Psoas muscle (tissue), 8 donors: ENCODE measurements around the gene LRRC3B. TPM values are rescaled to one million over a fixed set of nuclear protein-coding genes. Genes with fewer than 3 reads are reported as not detected.

Experiments
- ATAC-seq, 4 donors: fragments of 200-7000 bp; cut with Tn5 transposase; one replicate each; pipeline ENCODE4 v1.9.1; 2020; ENCODE audit warnings: moderate library complexity in 3 of 4, mild to moderate bottlenecking in 2 of 4
- DNase-seq, 2 donors: peaks; one replicate each; pipeline ENCODE4 v3.0.0-alpha.2; 2020
- H3K27ac ChIP-seq: fragments of 200-600 bp; one replicate; pipeline ENCODE4 v1.8.0; 2022
- H3K27me3 ChIP-seq, 3 donors: fragments of 200-600 bp in 1 of 3; one replicate each; pipeline versions ENCODE4 v1.6.1 to v1.8.0; 2013 to 2022; ENCODE audit warnings: low read length in 2 of 3, mild to moderate bottlenecking in 2 of 3, moderate library complexity in 1 of 3; ENCODE audit not compliant: insufficient read depth in 3 of 3
- H3K36me3 ChIP-seq, 2 donors: fragments of 200-600 bp in 1 of 2; one replicate each; pipeline versions ENCODE4 v1.6.1 to v1.8.0; 2013 to 2022; ENCODE audit warnings: low read depth in 1 of 2, mild to moderate bottlenecking in 1 of 2, moderate library complexity in 1 of 2; ENCODE audit not compliant: insufficient read depth in 1 of 2
- H3K4me1 ChIP-seq: fragments of 200-600 bp; one replicate; pipeline ENCODE4 v1.8.0; 2022
- H3K4me3 ChIP-seq: fragments of 200-600 bp; one replicate; pipeline ENCODE4 v1.8.0; 2022; ENCODE audit warnings: mild to moderate bottlenecking
- H3K9me3 ChIP-seq: fragments of 200-600 bp; one replicate; pipeline ENCODE4 v1.8.0; 2022
- WGBS, 3 donors: extraction: QIAGEN DNeasy Blood & Tissue Kit; methylation state at CpG; one replicate each; pipeline versions ENCODE4 v1.1.6 to v1.1.7; 2013; 5-methylcytosine and 5-hydroxymethylcytosine counted together
- intact Hi-C, 2 donors: fragments of 100-400 bp; cut with DNase I; formaldehyde crosslinking; loops; one replicate each; pipeline versions ENCODE4 v1.11.0 to v1.14.2; 2022
- polyA plus RNA-seq, 3 donors: library from polyadenylated mRNA; stranded (reverse); fragments of 200-250 nt; gene quantifications; one replicate each; pipeline ENCODE4 v1.2.3, GENCODE V29; 2013
- total RNA-seq, 4 donors: library from RNA; stranded (reverse); fragmentation: NEBNext Ultra II Directional in 2 of 4; extraction: Animal tissue kit (Norgen Biotek cat#: 25700) in 2 of 4; gene quantifications; one replicate each; pipeline versions ENCODE4 v1.2.1 to v1.2.4, GENCODE V29; 2021 to 2023
- TF ChIP-seq, protein P1 (sequence below): fragments of 200-600 bp; IDR thresholded peaks from one replicate; pipeline ENCODE4 v1.8.0; 2022; ENCODE audit warnings: antibody characterized with exemption
- donor health status: healthy with polysubstance abuse.
- donor health status: DM: no; HTN: no; CAD: no; lungs with moderate emphysema.
- donor health status: Bipolar disorder and iron deficiency.
- donor health status: healthy.
- donor health status: DM: yes; HTN: yes; CAD: no.
- donor health status: DM: no; HTN: no; CAD: no.
- donor health status: DM: no; HTN: no; CAD: no.
- donor health status: DM: yes; HTN: yes; CAD: no.

The LRRC3B gene
- total and polyA plus RNA-seq, 7 donors: 0.05 to 3.2 (median 1.1) TPM

DNA sequence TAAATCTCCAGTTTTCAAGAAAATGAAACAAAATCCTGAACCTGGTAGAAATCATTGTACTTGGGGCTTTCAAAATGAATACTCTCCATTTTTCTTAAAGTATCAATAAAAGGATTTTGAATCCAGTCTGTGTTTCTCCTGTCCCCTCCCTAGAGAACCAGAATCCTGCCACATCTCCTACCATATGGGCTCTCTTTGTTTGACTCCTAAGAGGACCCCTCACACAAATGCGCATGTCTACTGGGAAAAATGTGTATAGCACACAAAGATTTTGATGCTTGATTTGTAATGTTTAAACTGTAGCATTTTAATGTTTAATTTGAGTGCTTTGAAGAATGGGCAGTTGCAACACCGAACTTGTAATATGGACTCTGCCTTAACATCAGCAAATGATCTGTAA, 25.9 kb downstream of the LRRC3B start:
- no peak for DNase-seq

DNA sequence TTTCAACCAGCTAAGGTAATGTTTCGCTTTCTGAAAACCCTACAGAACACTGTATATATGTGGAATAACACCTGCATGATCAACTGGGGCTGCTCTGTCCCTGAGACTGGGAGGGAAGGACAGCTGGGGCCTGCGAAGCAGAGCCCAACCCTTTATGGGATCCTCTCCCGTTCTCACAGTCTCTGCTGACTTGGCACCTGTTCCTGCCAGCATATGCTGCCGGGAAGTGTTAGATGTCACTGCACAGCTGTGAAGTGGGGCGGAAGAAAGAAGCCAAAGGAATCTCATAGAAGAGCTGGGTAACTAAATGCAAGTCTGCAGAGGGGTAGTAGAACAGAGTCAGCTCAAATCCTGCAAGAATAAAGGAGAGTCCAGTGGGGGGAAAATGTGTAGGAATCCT, 29.6 kb downstream of the LRRC3B start:
- no peaks in the 10 kb centered on the region for H3K9me3 ChIP-seq
- H3K27ac ChIP-seq: peak overlapping the region; percentile 59
- no peak overlapping the region for H3K4me3 ChIP-seq
- no peaks in the 10 kb centered on the region for H3K36me3 ChIP-seq
- ATAC-seq: peak; percentile 95 to 99 (median 98)
- DNase-seq: peak; percentile 21 to 72
- no peaks in the 10 kb centered on the region for H3K27me3 ChIP-seq
- H3K4me1 ChIP-seq: peaks cover 39% of the 10 kb centered on the region
- intact Hi-C loops: no loop called here
- TF ChIP-seq, protein P1, sequence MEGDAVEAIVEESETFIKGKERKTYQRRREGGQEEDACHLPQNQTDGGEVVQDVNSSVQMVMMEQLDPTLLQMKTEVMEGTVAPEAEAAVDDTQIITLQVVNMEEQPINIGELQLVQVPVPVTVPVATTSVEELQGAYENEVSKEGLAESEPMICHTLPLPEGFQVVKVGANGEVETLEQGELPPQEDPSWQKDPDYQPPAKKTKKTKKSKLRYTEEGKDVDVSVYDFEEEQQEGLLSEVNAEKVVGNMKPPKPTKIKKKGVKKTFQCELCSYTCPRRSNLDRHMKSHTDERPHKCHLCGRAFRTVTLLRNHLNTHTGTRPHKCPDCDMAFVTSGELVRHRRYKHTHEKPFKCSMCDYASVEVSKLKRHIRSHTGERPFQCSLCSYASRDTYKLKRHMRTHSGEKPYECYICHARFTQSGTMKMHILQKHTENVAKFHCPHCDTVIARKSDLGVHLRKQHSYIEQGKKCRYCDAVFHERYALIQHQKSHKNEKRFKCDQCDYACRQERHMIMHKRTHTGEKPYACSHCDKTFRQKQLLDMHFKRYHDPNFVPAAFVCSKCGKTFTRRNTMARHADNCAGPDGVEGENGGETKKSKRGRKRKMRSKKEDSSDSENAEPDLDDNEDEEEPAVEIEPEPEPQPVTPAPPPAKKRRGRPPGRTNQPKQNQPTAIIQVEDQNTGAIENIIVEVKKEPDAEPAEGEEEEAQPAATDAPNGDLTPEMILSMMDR: no peak
- WGBS, 3 donors: 14 to 19% (median 16%) methylated on average over 5 of the region's 5 CpGs

More for the DNA sequence above, 25.9 kb downstream of the LRRC3B start:
- no peak overlapping the region for H3K27ac ChIP-seq
- no peak overlapping the region for H3K4me3 ChIP-seq
- H3K9me3 ChIP-seq: no peaks in the 10 kb centered on the region
- TF ChIP-seq, protein P1: no peak
- WGBS, 3 donors: 90 to 97% (median 93%) methylated on average over 2 of the region's 2 CpGs
- no peak for ATAC-seq
- H3K36me3 ChIP-seq: no peaks in the 10 kb centered on the region
- no peaks in the 10 kb centered on the region for H3K27me3 ChIP-seq
- intact Hi-C loops: no loop called here
- peaks cover 18% of the 10 kb centered on the region for H3K4me1 ChIP-seq

DNA sequence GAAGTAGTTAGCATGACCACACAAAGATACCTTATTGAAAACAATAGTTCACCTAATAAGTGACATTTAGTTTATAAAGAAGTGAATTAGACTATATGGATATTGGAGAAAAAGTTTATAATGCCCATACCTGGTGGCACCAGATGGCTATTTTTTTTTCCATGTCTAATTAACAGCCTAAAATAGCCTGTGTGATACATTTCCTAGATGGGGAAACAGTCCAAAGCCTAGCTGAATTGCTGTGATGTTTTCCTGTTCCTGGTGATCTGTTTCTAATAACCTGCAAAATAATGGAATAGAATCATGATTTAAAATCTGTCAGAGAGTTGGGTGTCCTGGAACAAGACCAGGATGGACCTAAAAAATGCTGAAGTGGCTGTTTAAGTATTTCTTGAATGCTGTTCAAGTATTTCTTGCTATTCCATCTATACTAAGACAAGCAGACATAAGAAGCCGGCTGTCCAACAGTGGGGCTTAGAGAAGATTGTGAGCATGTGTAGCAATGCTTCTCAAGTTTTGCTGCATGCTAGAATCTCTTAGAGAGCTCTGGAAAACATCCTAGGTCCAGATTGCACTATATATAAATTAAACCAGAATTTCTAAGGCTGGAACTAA, 31.3 kb downstream of the LRRC3B start:
- peaks cover 40% of the 10 kb centered on the region for H3K4me1 ChIP-seq
- no peak overlapping the region for H3K4me3 ChIP-seq
- intact Hi-C loops: no loop called here
- DNase-seq: no peak
- H3K27ac ChIP-seq: peak overlapping the region; percentile 51
- no peaks in the 10 kb centered on the region for H3K9me3 ChIP-seq
- TF ChIP-seq, protein P1: no peak
- peak in 1 of 4 donors; percentile 16 for ATAC-seq
- 24 to 43% (median 37%) methylated on average over 1 of the region's 1 CpG for WGBS, 3 donors
- no peaks in the 10 kb centered on the region for H3K36me3 ChIP-seq
- H3K27me3 ChIP-seq: no peaks in the 10 kb centered on the region

DNA sequence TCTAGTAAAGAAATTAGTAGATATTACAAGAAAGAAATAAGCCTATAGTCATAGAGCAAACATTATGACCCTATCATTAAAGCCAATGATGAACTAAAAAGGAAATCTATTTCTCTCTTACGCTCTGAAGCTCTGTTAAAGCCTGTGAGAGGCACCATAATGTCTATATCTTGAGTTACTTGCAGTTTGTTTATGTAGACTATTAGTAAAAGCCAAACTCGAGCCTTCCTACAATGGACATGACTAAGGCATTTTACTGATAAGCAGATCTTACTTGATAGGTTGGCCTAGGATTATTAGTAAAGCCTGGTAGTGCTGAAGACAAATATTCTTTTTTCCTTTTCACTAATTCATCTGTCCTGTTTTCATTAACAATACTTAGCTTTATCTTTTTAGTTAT, 32.7 kb downstream of the LRRC3B start:
- Histone ChIP-seq H3K36me3 (no peaks in the 10 kb centered on the region), H3K4me3 (no peak overlapping the region), H3K27me3 (no peaks in the 10 kb centered on the region), H3K9me3 (no peaks in the 10 kb centered on the region), H3K27ac (no peak overlapping the region), H3K4me1 (peaks cover 40% of the 10 kb centered on the region)
- intact Hi-C loops: no loop called here
- TF ChIP-seq, protein P1: no peak
- WGBS, 3 donors: 84 to 100% (median 85%) methylated on average over 2 of the region's 2 CpGs
- ATAC-seq (no peak), DNase-seq (no peak)
